ENCODE data around the gene CST6.
A peak's percentile ranks its signal among the peaks of the same experiment; 100 is the strongest.

The CST6 gene

GRCh38 chr11:66011785-66012303 lies at the start of gene CST6:
TSS of gene CST6 (plus strand) at chr11:66012008. CDS start at chr11:66012045, 37 bp downstream.
- DNase-seq = no peak

GRCh38 chr11:65962141-65962564 lies 49.7 kb upstream of the CST6 start:
- DNase-seq = no peak

GRCh38 chr11:65964906-65965305 lies 46.9 kb upstream of the CST6 start:
- no peak for DNase-seq

- no peak for DNase-seq
Observed at GRCh38 chr11:65965986-65966762, 45.6 kb upstream of the CST6 start.

GRCh38 chr11:65967329-65967934 lies 44.4 kb upstream of the CST6 start:
- DNase-seq = no peak

GRCh38 chr11:65968600-65969482 lies 43.0 kb upstream of the CST6 start:
- no peak for DNase-seq

- no peak for DNase-seq
Observed at GRCh38 chr11:65972116-65972515, 39.7 kb upstream of the CST6 start.

- no peak for DNase-seq
Observed at GRCh38 chr11:65973439-65974110, 38.2 kb upstream of the CST6 start.

- no peak for DNase-seq
Observed at GRCh38 chr11:65975771-65976170, 36.0 kb upstream of the CST6 start.

- no peak for DNase-seq
Observed at GRCh38 chr11:65976216-65977176, 35.3 kb upstream of the CST6 start.

- DNase-seq = no peak
Observed at GRCh38 chr11:65977621-65978390, 34.0 kb upstream of the CST6 start.

- no peak for DNase-seq
Observed at GRCh38 chr11:65978391-65979238, 33.2 kb upstream of the CST6 start.

- DNase-seq = no peak
Observed at GRCh38 chr11:65979261-65979759, 32.5 kb upstream of the CST6 start.

GRCh38 chr11:65981101-65981740 lies 30.6 kb upstream of the CST6 start:
- peak in 1 of 14 donors; percentile 17 for DNase-seq

- DNase-seq = no peak
Observed at GRCh38 chr11:65981972-65982823, 29.6 kb upstream of the CST6 start.

- DNase-seq = no peak
Observed at GRCh38 chr11:65982824-65983588, 28.8 kb upstream of the CST6 start.

GRCh38 chr11:65983589-65983987 lies 28.2 kb upstream of the CST6 start:
- DNase-seq = no peak

Measured in C1 segment of cervical spinal cord (tissue), 14 donors.